Epidermal melanocyte (primary cell): ENCODE results near the gene RPL28.

Experiments
- DNase-seq: peaks from one replicate; pipeline ENCODE4 v3.0.0; 2011; ENCODE audit warnings: low spot score; ENCODE audit not compliant: insufficient read length

RPL28 gene

DNA sequence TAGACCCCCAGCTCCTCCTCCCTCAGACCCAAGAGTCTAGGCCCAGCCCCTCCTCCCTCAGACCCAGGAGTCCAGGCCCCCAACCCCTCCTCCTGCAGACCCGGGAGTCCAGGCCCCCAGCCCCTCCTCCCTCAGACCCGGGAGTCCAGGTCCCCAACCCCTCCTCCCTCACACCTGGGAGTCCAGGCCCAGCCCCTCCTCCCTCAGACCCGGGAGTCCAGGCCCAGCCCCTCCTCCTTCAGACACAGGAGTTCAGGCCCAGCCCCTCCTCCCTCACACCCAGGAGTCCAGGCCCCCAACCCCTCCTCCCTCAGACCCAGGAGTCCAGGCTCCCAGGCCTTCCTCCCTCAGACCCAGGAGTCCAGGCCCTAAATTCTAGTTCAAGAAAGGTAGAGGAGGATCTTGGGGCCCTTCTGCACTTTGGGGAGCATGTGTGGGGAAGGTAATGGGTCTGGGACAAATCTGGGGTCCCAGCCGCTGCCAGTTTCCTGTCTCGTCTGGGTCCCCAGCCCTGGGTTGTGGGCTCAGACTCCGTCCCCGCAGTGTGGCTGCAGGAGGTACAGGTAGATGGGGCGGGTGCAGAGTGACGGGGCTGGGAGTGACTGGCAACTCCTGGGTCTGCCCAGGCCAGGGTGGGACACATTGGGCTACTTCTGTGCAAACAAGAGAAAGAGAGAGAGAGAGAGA lies 12.3 kb upstream of the RPL28 start:
- no peak for DNase-seq

GRCh38 chr19:55373993-55374757 lies 11.6 kb upstream of the RPL28 start:
- no peak for DNase-seq

- DNase-seq: no peak
These were observed 9.3 kb upstream of the RPL28 start, which contains the start of gene TMEM190 for GRCh38 chr19:55376241-55376933. TSS of gene TMEM190 (plus strand) at chr19:55376826. CDS start at chr19:55376854, 28 bp downstream.

- DNase-seq: no peak
These were observed 8.2 kb upstream of the RPL28 start for GRCh38 chr19:55377356-55378131.

- no peak for DNase-seq
These were observed 6.6 kb upstream of the RPL28 start for GRCh38 chr19:55379174-55379573.

DNA sequence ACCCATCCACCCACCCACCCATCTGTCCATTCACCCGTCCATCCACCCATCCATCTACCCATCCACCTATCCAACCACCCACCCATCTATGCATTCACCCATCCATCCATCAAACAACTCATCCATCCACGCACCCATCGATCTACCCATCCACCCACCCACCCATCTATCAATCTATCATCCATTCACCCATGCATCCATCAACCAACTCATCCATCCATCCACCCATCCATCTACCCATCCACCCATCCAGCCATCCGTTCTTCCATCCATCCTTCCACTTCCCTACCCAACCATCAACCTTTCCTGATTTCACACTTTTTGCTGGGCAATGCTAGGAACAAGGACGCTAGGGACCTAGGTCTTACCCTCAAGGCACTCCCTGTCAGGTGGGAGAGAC lies 3.7 kb upstream of the RPL28 start:
- DNase-seq: no peak

DNA sequence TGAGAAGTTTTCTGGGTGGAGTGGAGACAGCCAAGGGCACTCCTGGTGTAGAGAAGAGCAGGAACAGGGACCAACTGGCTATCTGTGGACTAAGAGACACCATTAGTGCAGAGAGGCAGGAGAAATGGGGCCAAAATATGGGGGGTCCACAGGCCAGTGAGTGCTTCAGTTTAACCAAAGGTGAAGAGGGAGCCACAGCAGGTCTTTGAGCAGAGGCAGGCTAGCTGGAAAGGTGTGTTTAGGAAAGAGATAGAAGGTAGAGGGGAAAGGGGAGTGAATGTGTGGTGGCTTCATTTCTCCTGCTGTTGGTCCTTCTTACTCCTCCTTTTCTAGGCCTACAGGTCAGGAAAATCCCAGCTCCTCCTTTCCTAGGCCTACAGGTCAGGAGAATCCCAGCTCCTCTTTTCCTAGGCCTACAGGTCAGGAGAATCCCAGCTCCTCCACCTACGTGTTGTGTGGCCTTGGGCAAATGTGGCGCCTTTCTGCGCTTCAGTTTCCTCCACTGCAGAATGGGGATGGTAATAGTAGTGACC lies 3.1 kb upstream of the RPL28 start:
- DNase-seq: no peak

GRCh38 chr19:55383279-55384130 lies 2.2 kb upstream of the RPL28 start:
- peak; percentile 68 for DNase-seq

GRCh38 chr19:55384131-55384919 lies 1.4 kb upstream of the RPL28 start, which contains the start of gene TMEM238:
TSS of gene TMEM238 (minus strand) at chr19:55384292. CDS start at chr19:55384259, 33 bp downstream.
- DNase-seq: no peak

DNA sequence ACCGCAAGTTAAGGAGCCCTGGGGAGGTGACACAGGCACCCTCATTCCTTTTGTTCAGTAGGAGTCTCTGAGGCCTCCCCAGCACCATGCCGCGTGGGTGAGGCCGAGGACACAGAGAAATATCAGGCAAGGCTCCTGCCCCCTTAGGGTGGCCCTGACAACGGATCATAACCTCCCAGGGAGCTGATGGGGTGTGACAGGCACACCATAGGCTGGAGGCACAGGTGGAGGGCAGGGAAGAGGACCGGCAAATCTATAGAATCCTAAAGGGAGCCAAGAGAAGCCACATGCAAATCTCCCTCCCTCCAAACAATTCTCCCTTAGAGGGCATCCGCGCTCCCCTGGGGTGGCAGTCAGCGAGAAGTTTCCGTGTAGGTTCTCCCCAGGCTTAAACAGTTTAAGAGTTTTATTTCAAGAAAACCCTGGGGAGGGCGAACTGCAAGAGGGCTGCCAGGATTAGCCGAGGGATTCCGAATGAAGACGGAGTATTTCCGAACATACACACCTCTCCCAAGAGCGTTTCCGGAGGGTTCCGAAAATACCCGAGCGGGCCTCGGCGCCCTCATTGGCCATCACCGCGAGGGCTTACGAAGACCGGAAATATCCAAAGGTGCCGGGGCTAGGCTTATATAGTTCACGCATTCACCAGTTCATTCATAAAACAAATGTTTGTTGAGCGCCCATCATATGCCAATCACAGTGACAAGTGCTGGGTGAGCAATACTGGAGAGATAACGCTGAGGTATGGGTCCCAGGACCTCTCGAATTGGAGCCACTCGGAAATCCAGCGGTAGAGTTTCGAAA lies 610 bp upstream of the RPL28 start:
- DNase-seq: peak; percentile 100

DNA sequence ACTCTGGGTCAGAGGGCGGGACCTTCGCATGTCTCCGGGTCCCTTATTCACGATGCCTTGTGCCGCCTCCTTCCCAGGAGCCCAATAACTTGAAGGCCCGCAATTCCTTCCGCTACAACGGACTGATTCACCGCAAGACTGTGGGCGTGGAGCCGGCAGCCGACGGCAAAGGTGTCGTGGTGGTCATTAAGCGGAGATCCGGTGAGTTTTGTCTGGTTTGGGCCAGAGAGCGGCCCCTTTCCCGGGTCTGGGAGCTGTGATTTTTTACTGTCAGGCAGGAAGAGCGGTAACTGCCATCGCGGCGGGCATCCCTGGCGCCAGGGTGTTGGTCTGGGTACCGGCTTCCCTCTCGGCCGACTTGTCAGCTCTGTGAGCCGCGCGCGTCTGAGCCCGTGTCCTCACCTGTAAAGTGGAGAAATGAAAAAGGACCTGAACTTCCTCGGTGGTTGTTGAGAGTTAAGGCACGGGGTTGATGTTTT lies 800 bp downstream of the RPL28 start:
- DNase-seq: no peak

DNA sequence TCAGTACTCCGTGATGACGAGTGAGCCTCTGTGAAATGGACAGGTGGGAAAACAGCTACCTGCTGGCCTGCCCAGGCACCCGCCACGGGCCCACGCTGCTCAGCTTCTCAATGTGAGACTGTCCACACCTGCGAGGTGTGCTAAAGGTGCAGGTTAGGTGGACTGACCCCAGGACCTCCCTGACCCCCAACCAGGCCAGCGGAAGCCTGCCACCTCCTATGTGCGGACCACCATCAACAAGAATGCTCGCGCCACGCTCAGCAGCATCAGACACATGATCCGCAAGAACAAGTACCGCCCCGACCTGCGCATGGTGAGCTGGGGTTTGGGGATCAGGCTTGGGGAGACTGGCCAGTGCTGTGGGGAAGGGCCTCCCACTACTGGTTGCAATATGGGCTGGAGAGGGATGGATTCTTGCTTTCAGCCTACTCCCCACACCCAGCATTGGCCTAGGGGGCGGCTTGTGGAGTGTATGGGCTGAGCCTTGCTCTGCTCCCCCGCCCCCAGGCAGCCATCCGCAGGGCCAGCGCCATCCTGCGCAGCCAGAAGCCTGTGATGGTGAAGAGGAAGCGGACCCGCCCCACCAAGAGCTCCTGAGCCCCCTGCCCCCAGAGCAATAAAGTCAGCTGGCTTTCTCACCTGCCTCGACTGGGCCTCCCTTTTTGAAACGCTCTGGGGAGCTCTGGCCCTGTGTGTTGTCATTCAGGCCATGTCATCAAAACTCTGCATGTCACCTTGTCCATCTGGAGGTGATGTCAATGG lies 2.2 kb downstream of the RPL28 start:
- no peak for DNase-seq

- DNase-seq: no peak
These were observed 3.9 kb downstream of the RPL28 start for GRCh38 chr19:55389386-55390317.

DNA sequence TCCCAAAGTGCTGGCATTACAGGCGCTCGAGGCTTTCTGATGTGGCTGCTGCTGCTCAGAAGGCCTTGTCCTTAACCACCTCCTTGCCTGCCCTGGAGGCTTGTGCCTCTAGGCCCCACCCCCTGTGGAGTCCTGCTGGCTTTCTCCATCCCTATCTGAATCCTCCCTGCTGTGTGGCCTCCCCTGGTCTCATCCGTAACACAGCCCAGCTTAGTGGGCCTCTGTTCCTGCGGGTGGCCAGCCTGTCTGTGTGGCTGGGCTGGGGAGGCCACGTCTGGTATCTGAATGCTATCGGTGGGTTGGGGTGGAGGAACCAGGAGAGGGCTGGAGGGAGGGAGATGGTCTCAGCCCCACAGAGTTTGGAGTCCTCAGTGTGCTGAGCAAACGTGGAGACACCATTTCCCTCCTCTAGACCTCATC lies 4.7 kb downstream of the RPL28 start:
- no peak for DNase-seq

DNA sequence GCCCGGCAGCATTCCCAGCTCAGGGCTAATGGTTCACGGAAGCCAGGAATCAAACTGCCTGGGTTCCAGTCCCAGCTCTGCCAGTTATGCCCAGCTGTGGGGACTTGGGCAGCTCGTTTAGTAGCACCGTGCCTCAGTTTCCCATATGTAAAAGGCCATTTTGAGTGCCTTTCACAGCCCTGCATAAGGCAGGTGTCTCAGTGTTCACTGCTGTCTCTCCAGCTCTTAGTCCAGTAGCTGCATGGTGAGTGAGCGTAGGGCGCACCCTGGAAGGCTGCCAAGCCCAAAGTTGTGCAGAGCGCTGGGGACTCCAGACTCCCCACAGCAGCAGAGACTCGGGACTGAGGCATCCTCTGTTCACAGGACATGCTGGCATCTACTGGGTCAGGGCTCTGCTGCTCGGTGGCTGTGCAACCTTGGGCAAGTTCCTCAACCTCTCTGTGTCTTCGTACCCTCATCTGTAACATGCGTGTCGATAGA lies 5.5 kb downstream of the RPL28 start:
- no peak for DNase-seq
